GM06990 (cell line): ENCODE data around the gene YAP1.

Source experiments
- DNase-seq: peaks from one replicate; pipeline ENCODE4 v3.0.0-alpha.2; 2011; ENCODE audit not compliant: insufficient read length; ENCODE audit errors: extremely low read depth
- H3K27me3 ChIP-seq: replicated peaks from 2 replicates; pipeline ENCODE4 v1.6.0; 2011; ENCODE audit warnings: low read length; ENCODE audit not compliant: control insufficient read depth, insufficient read depth
- H3K36me3 ChIP-seq: 2 replicates; pipeline ENCODE4 v1.5.1; 2011; ENCODE audit warnings: low read length; ENCODE audit not compliant: control insufficient read depth, insufficient read depth
- H3K4me3 ChIP-seq: replicated peaks from 2 replicates; pipeline ENCODE4 v1.5.1; 2011; ENCODE audit warnings: low read depth, mild to moderate bottlenecking, control low read depth, low read length
- CTCF ChIP-seq: IDR thresholded peaks from 2 replicates; pipeline ENCODE4 v1.5.1; 2011; ENCODE audit warnings: low read length, control low read depth, mild to moderate bottlenecking, inconsistent platforms; ENCODE audit not compliant: insufficient read depth, poor library complexity, severe bottlenecking

The YAP1 gene

DNA sequence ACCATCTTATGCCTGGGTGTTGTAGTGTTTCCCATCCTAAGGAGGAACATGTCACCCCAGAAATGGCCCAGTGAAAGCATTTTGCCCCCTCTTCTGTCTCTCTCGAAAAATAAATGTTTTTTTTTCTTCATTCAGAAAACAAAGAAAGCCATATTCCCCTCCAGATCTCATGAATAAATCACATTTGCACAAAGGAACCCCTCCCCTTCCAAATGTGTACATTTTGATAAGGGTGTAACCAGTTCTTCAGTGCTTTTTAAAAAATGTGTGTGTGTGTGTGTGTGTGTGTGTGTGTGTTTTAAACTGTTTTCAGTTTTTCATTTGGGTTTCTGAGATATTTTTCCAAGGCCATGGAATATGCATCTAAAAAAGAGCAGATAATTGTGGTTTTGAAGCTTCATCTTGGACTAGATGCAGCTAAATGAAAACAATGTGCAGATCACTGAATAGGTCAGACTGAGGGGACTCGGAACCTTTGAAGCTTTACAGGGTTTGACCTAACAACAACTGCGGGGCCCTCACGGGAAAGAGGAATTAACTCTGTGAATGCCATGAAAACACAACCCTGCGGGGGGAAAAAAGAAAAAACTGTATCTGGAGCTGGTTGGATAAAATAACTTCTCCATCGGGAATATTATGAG, 76.4 kb downstream of the YAP1 start:
- Histone ChIP-seq H3K27me3 (no peaks in the 10 kb centered on the region), H3K4me3 (no peak overlapping the region), H3K36me3 (no peaks in the 10 kb centered on the region)
- no peak for DNase-seq
- TF ChIP-seq CTCF: no peak

- TF ChIP-seq CTCF: no peak
- DNase-seq: no peak
- Histone ChIP-seq H3K4me3 (no peak overlapping the region), H3K27me3 (no peaks in the 10 kb centered on the region), H3K36me3 (no peaks in the 10 kb centered on the region)
Observed at GRCh38 chr11:102187416-102188151, 77.3 kb downstream of the YAP1 start.

- DNase-seq: no peak
- no peak overlapping the region for H3K4me3 ChIP-seq
- H3K36me3 ChIP-seq: no peaks in the 10 kb centered on the region
- TF ChIP-seq CTCF: no peak
- H3K27me3 ChIP-seq: no peaks in the 10 kb centered on the region
Observed at GRCh38 chr11:102188488-102188887, 78.2 kb downstream of the YAP1 start.

- no peaks in the 10 kb centered on the region for H3K27me3 ChIP-seq
- no peak overlapping the region for H3K4me3 ChIP-seq
- H3K36me3 ChIP-seq: no peaks in the 10 kb centered on the region
- DNase-seq: no peak
- TF ChIP-seq CTCF: no peak
Observed at GRCh38 chr11:102191832-102192231, 81.6 kb downstream of the YAP1 start.

GRCh38 chr11:102192349-102193066, 82.3 kb downstream of the YAP1 start:
- Histone ChIP-seq H3K27me3 (no peaks in the 10 kb centered on the region), H3K4me3 (no peak overlapping the region), H3K36me3 (no peaks in the 10 kb centered on the region)
- DNase-seq: no peak
- no peak for TF ChIP-seq CTCF
